HG03354 (cell line): ENCODE results near the gene ITGA11.

Source experiments
- ATAC-seq: cut with Tn5 transposase; IDR thresholded peaks from one replicate; pipeline ENCODE4 v1.9.1; 2021; ENCODE audit warnings: mild to moderate bottlenecking; ENCODE audit not compliant: unreplicated experiment, poor library complexity, severe bottlenecking

Gene ITGA11

DNA sequence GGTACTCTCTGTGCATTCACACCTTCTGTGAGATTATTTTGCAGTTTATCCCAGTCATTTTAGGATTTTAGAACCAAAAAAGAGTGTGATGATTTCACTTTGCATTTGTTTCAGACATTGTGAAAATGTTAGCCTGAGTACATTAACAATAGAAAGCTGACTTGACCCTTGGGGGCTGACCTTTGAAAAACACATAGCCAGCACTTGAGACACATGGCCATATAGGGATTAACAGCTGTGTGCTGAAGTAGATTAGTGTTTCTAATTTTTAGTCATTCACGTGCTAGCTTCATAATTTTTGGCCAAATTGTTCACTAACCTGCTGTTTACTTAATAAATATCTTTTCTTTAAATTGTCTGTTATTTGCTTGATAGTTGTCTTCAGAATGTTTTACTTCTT lies 151.0 kb downstream of the ITGA11 start:
- ATAC-seq = no peak

- no peak for ATAC-seq
Observed at GRCh38 chr15:68279779-68280753, 151.9 kb downstream of the ITGA11 start.

- no peak for ATAC-seq
Observed at GRCh38 chr15:68278595-68279405, 153.2 kb downstream of the ITGA11 start.

DNA sequence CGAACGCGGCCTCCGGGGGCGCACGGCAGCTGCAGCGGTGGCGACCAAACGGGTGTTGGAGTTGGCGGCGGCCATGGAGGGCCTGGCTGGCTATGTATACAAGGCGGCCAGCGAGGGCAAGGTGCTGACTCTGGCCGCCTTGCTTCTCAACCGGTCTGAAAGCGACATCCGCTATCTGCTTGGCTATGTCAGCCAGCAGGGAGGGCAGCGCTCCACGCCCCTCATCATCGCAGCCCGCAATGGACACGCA lies 153.7 kb downstream of the ITGA11 start:
- ATAC-seq = no peak

GRCh38 chr15:68277603-68278344 lies 154.2 kb downstream of the ITGA11 start, which contains the start of gene FEM1B:
FEM1B (plus strand) TSS chr15:68277745; CDS start chr15:68278418, 673 bp downstream.
- peak; percentile 84 for ATAC-seq

GRCh38 chr15:68277131-68277602 lies 154.8 kb downstream of the ITGA11 start:
- ATAC-seq = peak; percentile 15

GRCh38 chr15:68276668-68277067 lies 155.3 kb downstream of the ITGA11 start:
- ATAC-seq = no peak

- no peak for ATAC-seq
Observed at GRCh38 chr15:68275165-68275746, 156.7 kb downstream of the ITGA11 start.

DNA sequence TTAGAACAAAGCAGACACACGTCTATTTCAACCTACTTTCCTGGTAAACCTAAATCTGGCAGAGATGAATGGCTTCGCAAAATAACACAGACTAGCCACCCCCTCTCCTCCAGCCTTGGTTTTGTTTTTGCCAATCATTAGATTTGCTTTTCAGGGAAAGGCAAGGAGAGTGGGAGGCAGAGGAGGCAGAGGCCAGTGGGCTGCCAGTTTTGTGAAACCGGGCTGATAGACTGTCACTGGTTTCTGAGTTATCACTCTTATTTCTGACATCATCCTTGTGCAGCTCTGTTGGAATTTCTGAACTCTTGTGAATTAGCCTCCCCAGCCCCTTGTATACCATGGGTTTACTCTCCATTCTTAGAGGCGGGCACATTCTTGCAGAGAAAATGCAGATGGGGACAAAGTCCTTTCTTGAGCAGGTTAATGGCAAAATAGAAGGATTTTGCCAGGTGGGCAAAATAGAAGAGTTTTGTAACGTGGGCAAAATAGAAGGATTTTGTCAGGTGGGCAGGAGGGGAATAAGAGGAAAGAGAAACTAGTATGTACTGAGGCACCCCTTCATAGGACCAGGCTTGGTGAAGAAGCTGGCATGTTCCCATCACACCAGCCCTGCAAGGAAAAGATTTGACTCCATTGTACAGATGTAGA lies 157.6 kb downstream of the ITGA11 start:
- ATAC-seq = no peak

GRCh38 chr15:68272721-68273271 lies 159.2 kb downstream of the ITGA11 start:
- no peak for ATAC-seq

GRCh38 chr15:68271854-68272471 lies 160.0 kb downstream of the ITGA11 start:
- no peak for ATAC-seq

GRCh38 chr15:68268405-68268804 lies 163.6 kb downstream of the ITGA11 start:
- no peak for ATAC-seq

- ATAC-seq = no peak
Observed at GRCh38 chr15:68265674-68266073, 166.3 kb downstream of the ITGA11 start.

DNA sequence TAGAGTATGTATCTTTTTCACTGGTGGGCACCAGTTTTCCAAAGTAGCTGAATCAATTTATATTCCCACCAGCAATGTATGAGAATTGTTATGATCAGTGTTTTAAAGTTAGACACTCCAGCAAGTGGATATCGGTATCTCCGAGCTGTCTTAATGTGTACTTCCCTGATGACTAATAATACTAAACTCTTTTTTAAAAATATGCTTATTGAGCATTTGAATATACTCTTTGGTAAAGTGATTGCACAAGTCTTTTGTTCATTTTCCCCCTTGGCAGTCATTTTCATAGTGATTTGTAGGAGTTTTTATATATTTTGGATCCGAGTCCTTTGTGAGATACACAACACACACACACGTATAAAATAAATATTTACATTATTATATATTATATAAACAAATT lies 166.9 kb downstream of the ITGA11 start:
- ATAC-seq = no peak

GRCh38 chr15:68264282-68264681 lies 167.7 kb downstream of the ITGA11 start:
- ATAC-seq = no peak

DNA sequence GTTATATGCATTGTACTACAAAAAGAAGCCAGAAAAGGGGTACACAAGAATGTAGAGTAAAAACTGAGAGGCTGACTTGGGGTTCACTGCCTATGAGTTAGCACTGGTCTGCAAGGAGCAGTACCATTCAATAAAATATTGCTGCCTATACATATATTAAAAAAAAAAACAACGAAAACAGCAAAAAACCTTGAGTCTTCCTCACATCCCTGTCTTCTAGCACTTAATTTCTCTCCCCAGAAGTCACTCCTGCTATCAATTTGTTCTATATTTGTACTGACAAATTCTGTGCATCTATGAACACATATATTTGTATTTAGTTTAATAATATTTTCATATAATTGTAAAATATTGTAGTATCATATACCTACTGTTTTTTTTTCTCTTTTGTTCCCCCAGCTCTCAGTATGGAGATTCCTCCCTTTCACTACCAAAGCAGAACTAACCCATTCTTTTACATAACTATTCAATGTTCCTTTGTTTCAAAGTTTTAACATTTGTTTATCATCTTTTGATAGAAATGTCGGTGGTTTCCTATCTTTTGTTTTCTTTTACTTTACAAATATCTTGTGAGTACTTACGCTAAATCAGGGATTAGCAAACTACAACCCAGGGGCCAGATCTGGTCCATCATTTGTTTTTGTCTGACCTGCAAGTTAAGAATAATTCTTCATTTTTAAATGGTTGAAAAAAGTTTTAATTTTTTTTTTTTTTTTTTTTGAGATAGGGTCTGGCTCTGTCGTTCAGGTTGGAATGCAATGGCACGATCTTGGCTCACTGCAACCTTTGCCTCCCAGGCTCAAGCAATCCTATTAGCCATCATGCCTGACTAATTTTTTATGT lies 169.2 kb downstream of the ITGA11 start:
- no peak for ATAC-seq

GRCh38 chr15:68261980-68262379 lies 170.0 kb downstream of the ITGA11 start:
- no peak for ATAC-seq

DNA sequence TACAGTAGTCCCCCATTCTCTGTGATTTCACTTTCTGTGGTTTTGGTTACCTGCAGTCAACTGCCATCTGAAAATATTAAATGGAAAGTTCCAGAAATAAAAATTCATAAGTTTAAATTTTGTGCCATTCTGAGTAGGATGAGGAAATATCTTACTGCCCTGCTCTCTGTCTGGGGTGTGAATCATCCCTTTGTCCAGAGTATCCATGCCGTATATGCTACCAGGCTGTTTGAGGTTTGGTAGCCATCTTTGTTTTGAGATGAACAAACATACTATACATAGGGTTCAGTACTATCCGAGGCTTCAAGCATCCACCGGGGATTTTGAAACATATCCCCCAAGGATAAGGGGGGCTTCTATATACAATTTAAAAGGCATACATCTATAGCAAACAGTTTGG lies 170.7 kb downstream of the ITGA11 start:
- ATAC-seq = no peak
